IPS-18a (cell line): ENCODE measurements around the gene FGFR3.

ENCODE experiments used
- H3K27ac ChIP-seq: one replicate; pipeline ENCODE4 v1.5.1; 2013; ENCODE audit warnings: low read length
- H3K27me3 ChIP-seq: one replicate; pipeline ENCODE4 v1.6.1; 2013; ENCODE audit warnings: mild to moderate bottlenecking, low read length; ENCODE audit not compliant: control insufficient read depth, insufficient read depth
- H3K36me3 ChIP-seq: one replicate; pipeline ENCODE4 v1.6.1; 2013; ENCODE audit warnings: low read depth, low read length; ENCODE audit not compliant: control insufficient read depth
- H3K4me1 ChIP-seq: one replicate; pipeline ENCODE4 v1.6.1; 2013; ENCODE audit warnings: low read depth, low read length; ENCODE audit not compliant: control insufficient read depth
- H3K4me3 ChIP-seq: one replicate; pipeline ENCODE4 v1.5.1; 2013; ENCODE audit warnings: low read length
- H3K9ac ChIP-seq: one replicate; pipeline ENCODE4 v1.6.1; 2013; ENCODE audit warnings: mild to moderate bottlenecking, low read length, moderate library complexity
- H3K9me3 ChIP-seq: one replicate; pipeline ENCODE4 v1.6.1; 2013; ENCODE audit warnings: low read depth, low read length; ENCODE audit not compliant: control insufficient read depth

The FGFR3 gene

DNA sequence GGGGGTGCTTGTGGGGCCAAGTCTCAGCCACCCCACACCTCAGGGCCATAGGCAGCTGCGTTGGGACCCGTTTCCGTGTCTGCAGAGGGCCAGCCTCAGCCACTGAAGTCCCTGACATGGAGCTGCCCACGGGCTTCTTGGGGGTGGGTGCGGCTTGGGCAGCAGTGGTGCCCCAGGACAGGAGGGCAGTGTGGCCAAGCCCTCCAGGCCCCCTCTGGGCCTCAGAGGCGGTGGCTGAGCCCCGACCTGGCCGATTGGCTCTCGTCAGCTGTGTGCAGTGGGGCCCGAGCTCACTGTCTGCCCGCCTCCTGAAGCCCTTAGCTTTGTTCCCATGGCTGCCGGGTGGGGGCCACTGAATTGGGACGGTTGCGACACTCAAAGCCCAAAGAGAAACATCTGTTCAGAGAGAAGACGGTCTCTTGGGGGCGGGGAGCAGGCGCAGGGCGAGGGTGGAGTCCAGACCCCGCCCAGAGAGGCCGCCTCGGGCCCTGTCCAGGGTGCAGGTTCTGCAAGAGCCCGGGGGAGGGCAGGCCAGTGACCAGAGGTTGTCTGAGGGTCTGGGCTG lies 9.1 kb downstream of the FGFR3 start:
- no peak overlapping the region for H3K27ac ChIP-seq
- H3K9me3 ChIP-seq: no peaks in the 10 kb centered on the region
- no peak overlapping the region for H3K4me3 ChIP-seq
- H3K36me3 ChIP-seq: peaks cover 3% of the 10 kb centered on the region
- no peaks in the 10 kb centered on the region for H3K4me1 ChIP-seq
- no peaks in the 10 kb centered on the region for H3K27me3 ChIP-seq
- H3K9ac ChIP-seq: no peak overlapping the region

DNA sequence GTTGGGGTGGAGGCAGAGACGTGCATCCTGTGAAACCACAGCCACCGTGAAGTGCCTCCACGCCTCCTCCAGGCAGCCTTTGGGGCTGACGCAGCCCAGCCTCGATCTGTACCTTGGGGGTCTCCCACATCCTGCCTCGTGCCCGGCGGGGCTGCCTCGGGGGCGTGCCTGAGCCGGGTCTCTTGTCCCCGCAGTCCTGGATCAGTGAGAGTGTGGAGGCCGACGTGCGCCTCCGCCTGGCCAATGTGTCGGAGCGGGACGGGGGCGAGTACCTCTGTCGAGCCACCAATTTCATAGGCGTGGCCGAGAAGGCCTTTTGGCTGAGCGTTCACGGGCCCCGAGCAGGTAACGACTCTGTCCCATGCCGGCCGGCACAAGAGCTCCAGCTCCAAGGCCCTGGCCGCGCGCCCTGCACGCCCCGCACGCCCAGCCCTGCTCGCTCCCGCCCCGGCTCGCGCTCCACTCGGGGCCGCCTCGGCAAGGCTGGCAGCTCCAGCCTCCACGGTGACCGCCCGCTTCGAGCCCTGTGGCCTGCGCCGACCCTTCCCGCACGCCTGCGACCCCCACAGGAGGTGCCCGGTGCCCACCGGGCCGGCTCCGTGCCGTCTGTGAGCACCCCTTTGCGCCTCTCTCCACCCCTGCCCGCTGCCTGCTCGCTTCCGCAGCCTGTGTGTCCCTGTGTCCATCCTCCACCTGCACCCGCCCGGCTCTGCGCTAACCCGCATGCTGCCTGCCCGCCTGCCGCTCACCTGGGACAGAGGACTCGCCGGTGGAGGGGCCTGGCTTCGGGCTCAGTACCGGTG lies 9.8 kb downstream of the FGFR3 start:
- H3K9me3 ChIP-seq: no peaks in the 10 kb centered on the region
- H3K36me3 ChIP-seq: peaks cover 6% of the 10 kb centered on the region
- H3K4me1 ChIP-seq: no peaks in the 10 kb centered on the region
- H3K27ac ChIP-seq: no peak overlapping the region
- H3K4me3 ChIP-seq: no peak overlapping the region
- H3K27me3 ChIP-seq: no peaks in the 10 kb centered on the region
- H3K9ac ChIP-seq: no peak overlapping the region

DNA sequence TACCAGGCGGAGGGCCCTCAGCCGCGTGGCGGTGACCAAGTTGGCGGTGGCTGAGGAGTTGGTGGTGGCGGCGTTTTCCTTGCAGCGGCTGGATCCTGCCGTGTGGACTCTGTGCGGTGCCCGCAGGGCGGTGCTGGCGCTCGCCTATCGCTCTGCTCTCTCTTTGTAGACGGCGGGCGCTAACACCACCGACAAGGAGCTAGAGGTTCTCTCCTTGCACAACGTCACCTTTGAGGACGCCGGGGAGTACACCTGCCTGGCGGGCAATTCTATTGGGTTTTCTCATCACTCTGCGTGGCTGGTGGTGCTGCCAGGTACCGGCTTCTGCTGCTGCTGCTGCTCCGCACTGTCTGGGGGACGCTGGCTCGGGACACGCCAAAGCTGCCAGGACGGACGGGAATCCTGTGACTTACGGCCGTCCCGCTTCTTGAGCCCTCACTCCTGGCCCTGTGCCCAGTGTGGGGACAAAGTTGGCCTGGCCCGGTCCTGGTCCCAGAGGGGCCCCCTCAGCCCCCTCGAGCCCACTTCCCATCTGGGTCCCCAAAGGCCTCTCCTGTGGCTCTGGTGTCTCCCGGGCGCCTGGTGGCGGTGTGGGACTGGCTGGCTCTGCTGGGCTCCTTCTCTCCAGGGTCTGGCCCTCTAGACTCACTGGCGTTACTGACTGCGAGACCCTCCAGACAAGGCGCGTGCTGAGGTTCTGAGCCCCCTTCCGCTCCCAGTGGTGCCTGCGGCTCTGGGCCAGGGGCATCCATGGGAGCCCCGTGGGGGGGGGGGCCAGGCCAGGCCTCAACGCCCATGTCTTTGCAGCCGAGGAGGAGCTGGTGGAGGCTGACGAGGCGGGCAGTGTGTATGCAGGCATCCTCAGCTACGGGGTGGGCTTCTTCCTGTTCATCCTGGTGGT lies 10.7 kb downstream of the FGFR3 start:
- Histone ChIP-seq H3K4me1 (no peaks in the 10 kb centered on the region), H3K9ac (no peak overlapping the region), H3K4me3 (no peak overlapping the region), H3K27me3 (no peaks in the 10 kb centered on the region), H3K9me3 (no peaks in the 10 kb centered on the region), H3K27ac (no peak overlapping the region), H3K36me3 (peaks cover 6% of the 10 kb centered on the region)

DNA sequence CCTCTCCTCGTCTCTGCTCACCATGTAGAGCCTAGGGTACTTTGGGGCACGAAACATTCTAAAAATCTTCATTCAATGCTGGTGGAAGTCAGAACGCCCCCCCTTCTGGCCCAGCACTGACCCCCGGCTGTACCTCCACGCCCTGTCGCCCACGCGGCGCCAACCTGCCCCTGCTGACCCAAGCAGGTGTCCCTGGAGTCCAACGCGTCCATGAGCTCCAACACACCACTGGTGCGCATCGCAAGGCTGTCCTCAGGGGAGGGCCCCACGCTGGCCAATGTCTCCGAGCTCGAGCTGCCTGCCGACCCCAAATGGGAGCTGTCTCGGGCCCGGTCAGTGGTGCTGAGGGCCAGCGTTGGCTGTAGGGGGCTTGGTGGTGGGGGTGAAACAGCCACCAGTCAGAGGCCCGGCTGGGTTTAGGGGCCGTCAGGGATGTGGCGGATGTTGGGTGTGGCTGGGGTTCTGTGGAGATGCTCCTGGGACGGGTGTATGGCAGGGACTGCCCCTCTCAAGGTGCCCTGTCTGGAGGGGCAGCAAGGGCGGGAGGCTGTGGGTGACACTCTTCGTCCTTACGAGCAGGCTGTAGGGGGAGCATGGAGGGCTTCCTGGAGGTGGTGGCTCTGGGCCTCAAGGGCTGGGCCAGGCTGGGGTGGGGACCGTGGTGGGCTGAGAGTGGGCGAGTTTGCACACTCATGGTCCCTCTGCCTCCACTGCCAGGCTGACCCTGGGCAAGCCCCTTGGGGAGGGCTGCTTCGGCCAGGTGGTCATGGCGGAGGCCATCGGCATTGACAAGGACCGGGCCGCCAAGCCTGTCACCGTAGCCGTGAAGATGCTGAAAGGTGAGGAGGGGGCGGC lies 11.8 kb downstream of the FGFR3 start:
- Histone ChIP-seq H3K27me3 (no peaks in the 10 kb centered on the region), H3K4me3 (no peak overlapping the region), H3K9ac (no peak overlapping the region), H3K4me1 (no peaks in the 10 kb centered on the region), H3K27ac (no peak overlapping the region), H3K9me3 (no peaks in the 10 kb centered on the region), H3K36me3 (peaks cover 6% of the 10 kb centered on the region)

GRCh38 chr4:1805493-1806222 lies 12.6 kb downstream of the FGFR3 start:
- no peak overlapping the region for H3K4me3 ChIP-seq
- peaks cover 6% of the 10 kb centered on the region for H3K36me3 ChIP-seq
- H3K27me3 ChIP-seq: no peaks in the 10 kb centered on the region
- no peaks in the 10 kb centered on the region for H3K4me1 ChIP-seq
- no peaks in the 10 kb centered on the region for H3K9me3 ChIP-seq
- no peak overlapping the region for H3K27ac ChIP-seq
- H3K9ac ChIP-seq: no peak overlapping the region

DNA sequence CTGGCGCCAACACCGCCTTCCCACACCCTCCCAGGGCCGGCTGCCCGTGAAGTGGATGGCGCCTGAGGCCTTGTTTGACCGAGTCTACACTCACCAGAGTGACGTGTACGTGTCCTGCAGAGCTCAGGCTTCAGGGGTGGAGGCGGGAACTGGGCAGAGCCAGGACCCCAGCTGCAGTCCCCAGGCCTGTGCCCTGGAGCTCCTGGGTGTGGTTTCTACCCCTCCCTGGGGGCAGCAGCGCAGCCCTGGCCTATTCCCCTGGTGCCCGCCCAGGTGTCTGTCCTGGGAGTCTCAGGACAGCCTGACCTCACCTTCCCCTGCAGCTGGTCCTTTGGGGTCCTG lies 13.1 kb downstream of the FGFR3 start:
- H3K9ac ChIP-seq: no peak overlapping the region
- peaks cover 6% of the 10 kb centered on the region for H3K36me3 ChIP-seq
- H3K27me3 ChIP-seq: no peaks in the 10 kb centered on the region
- no peaks in the 10 kb centered on the region for H3K9me3 ChIP-seq
- H3K4me3 ChIP-seq: no peak overlapping the region
- no peak overlapping the region for H3K27ac ChIP-seq
- no peaks in the 10 kb centered on the region for H3K4me1 ChIP-seq

GRCh38 chr4:1806596-1807331 lies 13.7 kb downstream of the FGFR3 start:
- Histone ChIP-seq H3K36me3 (peaks cover 6% of the 10 kb centered on the region), H3K27ac (no peak overlapping the region), H3K4me1 (no peaks in the 10 kb centered on the region), H3K4me3 (no peak overlapping the region), H3K9me3 (no peaks in the 10 kb centered on the region), H3K27me3 (no peaks in the 10 kb centered on the region), H3K9ac (no peak overlapping the region)

DNA sequence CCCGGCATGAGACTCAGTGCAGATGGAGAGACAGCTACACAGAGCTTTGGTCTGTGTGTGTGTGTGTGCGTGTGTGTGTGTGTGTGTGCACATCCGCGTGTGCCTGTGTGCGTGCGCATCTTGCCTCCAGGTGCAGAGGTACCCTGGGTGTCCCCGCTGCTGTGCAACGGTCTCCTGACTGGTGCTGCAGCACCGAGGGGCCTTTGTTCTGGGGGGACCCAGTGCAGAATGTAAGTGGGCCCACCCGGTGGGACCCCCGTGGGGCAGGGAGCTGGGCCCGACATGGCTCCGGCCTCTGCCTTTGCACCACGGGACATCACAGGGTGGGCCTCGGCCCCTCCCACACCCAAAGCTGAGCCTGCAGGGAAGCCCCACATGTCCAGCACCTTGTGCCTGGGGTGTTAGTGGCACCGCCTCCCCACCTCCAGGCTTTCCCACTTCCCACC lies 14.3 kb downstream of the FGFR3 start:
- Histone ChIP-seq H3K4me1 (no peaks in the 10 kb centered on the region), H3K9me3 (no peaks in the 10 kb centered on the region), H3K4me3 (no peak overlapping the region), H3K27ac (no peak overlapping the region), H3K27me3 (no peaks in the 10 kb centered on the region), H3K9ac (no peak overlapping the region), H3K36me3 (peaks cover 6% of the 10 kb centered on the region)

GRCh38 chr4:1808396-1808795 lies 15.3 kb downstream of the FGFR3 start:
- no peaks in the 10 kb centered on the region for H3K4me1 ChIP-seq
- no peak overlapping the region for H3K27ac ChIP-seq
- H3K9me3 ChIP-seq: no peaks in the 10 kb centered on the region
- no peaks in the 10 kb centered on the region for H3K27me3 ChIP-seq
- H3K36me3 ChIP-seq: peaks cover 11% of the 10 kb centered on the region
- H3K4me3 ChIP-seq: no peak overlapping the region
- H3K9ac ChIP-seq: no peak overlapping the region
